Measurements from ENCODE around the gene FILIP1L.

FILIP1L gene

DNA sequence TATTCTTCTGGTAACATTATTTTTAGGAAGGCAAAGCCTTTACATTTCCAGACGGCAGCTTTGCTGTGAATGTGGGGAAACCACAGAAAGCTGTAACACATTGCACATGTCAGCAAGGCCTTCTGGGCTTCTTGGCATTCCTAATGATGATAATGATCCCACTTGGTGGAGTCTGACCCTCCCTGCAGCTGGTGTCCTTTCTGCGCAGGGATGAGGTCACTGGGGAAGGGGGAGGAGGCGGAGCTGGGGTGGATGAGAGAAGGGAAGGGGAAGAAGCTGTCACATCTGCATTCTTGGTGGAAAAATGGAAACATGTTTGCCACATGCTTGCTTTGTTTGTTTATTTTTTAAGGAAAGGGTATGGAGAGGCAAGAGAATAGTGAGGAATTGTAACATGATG is 68.6 kb downstream of the FILIP1L start:
- TF ChIP-seq, protein P1, sequence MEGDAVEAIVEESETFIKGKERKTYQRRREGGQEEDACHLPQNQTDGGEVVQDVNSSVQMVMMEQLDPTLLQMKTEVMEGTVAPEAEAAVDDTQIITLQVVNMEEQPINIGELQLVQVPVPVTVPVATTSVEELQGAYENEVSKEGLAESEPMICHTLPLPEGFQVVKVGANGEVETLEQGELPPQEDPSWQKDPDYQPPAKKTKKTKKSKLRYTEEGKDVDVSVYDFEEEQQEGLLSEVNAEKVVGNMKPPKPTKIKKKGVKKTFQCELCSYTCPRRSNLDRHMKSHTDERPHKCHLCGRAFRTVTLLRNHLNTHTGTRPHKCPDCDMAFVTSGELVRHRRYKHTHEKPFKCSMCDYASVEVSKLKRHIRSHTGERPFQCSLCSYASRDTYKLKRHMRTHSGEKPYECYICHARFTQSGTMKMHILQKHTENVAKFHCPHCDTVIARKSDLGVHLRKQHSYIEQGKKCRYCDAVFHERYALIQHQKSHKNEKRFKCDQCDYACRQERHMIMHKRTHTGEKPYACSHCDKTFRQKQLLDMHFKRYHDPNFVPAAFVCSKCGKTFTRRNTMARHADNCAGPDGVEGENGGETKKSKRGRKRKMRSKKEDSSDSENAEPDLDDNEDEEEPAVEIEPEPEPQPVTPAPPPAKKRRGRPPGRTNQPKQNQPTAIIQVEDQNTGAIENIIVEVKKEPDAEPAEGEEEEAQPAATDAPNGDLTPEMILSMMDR (IDR thresholded peaks at IDR 0.05; ENCODE audit: insufficient read depth, low read length, poor library complexity, severe bottlenecking) = no peak
- Histone ChIP-seq H3K4me3 (replicated peaks; ENCODE audit: low read depth, low read length) (no peak overlapping the region), H3K36me3 (ENCODE audit: control insufficient read depth, insufficient read depth, low read length) (no peaks in the 10 kb centered on the region), H3K27me3 (replicated peaks; ENCODE audit: control insufficient read depth, insufficient read depth, low read length) (no peaks in the 10 kb centered on the region)
- no peak for DNase-seq (ENCODE audit: extremely low read depth, insufficient read length)

DNA sequence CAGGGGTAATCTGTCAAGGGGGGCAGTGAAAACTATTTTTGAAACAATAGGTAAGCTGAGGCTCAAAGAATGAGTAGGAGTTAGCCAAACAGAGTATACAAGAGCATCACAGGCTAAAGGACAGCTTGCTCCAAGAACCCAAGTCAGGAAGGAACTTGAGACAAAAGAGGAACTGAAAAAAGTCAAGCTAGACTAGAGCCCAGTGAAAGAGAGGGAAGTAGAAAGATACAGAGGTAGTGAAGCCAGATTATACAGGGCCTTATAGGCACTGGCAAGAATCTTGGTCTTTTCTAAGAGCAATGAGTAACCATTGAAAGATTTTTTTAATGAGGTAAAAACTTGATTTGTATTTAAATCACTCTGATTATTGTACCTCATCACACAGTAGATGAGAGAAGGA is 69.9 kb downstream of the FILIP1L start:
- no peaks in the 10 kb centered on the region for H3K36me3 ChIP-seq (ENCODE audit: control insufficient read depth, insufficient read depth, low read length)
- H3K27me3 ChIP-seq (replicated peaks; ENCODE audit: control insufficient read depth, insufficient read depth, low read length) = no peaks in the 10 kb centered on the region
- no peak overlapping the region for H3K4me3 ChIP-seq (replicated peaks; ENCODE audit: low read depth, low read length)
- DNase-seq (ENCODE audit: extremely low read depth, insufficient read length) = peak; percentile 50
- TF ChIP-seq, protein P1 (IDR thresholded peaks at IDR 0.05; ENCODE audit: insufficient read depth, low read length, poor library complexity, severe bottlenecking) = no peak

DNA sequence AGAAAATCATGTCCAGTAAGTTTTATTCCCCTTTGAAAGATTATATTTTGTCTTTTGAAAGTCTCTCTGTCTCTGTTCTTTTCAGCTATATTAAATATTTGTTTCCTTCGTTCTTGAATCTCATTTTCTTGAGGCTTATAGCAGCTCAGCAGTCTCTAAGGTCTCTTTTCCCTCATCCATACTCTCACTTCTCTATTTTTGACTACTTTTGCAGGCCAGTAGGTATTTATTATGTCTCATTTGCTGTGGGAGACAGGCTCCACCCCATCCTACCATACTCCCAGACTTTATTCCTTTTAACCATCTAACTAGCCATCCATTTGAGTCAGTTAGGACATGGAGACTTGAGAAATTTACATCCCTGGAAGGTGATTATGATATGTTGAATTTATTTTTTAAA is 71.0 kb downstream of the FILIP1L start:
- no peaks in the 10 kb centered on the region for H3K27me3 ChIP-seq (replicated peaks; ENCODE audit: control insufficient read depth, insufficient read depth, low read length)
- no peak for DNase-seq (ENCODE audit: extremely low read depth, insufficient read length)
- no peak overlapping the region for H3K4me3 ChIP-seq (replicated peaks; ENCODE audit: low read depth, low read length)
- TF ChIP-seq, protein P1 (IDR thresholded peaks at IDR 0.05; ENCODE audit: insufficient read depth, low read length, poor library complexity, severe bottlenecking) = no peak
- no peaks in the 10 kb centered on the region for H3K36me3 ChIP-seq (ENCODE audit: control insufficient read depth, insufficient read depth, low read length)

DNA sequence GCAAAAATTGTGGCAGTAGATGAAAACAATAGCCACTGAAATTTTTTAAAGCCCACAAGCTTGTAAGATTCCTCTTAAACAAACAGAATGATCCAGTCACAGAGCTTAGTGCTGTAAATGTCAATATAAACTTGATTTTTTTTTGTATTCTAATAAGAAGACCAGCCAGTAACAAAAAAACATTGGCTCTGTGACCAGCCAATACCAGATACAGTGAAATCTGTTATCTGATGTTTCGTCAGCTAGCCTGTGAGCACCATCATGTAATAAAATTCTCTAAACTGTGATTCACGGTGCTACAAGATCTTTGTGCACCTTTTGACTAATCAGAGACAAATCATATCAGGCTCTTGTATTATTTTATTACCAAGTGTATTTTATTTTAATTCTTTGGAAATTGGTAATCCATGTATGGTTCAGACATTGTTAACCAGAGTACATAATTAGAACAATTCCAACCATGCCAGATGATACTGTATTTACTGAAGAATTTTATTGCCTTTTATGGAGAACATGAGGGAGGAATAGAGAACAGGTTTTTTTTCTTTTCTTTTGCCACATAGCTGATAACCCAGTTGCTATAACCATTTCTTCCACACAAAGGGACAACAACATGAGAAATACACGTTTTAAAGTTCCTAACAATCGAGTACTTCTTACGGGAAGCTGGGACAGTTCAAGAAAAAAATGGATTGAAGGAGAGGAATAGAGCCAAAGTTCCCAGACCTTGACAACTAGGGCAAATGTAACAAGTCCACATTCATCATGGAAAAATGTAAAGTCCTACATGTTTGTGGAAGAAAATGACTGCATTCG is 71.9 kb downstream of the FILIP1L start:
- H3K36me3 ChIP-seq (ENCODE audit: control insufficient read depth, insufficient read depth, low read length) = no peaks in the 10 kb centered on the region
- H3K27me3 ChIP-seq (replicated peaks; ENCODE audit: control insufficient read depth, insufficient read depth, low read length) = no peaks in the 10 kb centered on the region
- no peak overlapping the region for H3K4me3 ChIP-seq (replicated peaks; ENCODE audit: low read depth, low read length)
- TF ChIP-seq, protein P1 (IDR thresholded peaks at IDR 0.05; ENCODE audit: insufficient read depth, low read length, poor library complexity, severe bottlenecking) = no peak
- no peak for DNase-seq (ENCODE audit: extremely low read depth, insufficient read length)

DNA sequence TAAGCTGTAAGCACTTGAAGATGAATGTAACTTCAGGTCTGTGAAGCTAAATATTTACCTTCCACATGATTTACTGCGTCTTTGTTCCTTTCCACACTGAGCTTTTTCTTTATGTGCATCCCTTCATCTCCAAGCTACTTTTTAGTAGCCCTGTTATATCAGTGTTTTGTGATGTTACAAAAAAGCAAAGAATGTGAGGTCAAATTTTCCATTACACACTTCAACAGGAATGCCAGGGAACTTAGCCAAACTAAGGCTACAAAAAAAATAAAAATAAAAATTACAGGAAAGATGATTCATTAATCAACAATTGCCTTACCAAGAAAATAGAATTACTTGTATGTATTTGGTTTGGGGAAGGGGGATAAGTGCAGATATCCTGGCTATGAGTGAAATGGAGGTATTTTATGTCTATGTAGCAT is 73.0 kb downstream of the FILIP1L start:
- Histone ChIP-seq H3K27me3 (replicated peaks; ENCODE audit: control insufficient read depth, insufficient read depth, low read length) (no peaks in the 10 kb centered on the region), H3K36me3 (ENCODE audit: control insufficient read depth, insufficient read depth, low read length) (no peaks in the 10 kb centered on the region), H3K4me3 (replicated peaks; ENCODE audit: low read depth, low read length) (no peak overlapping the region)
- no peak for DNase-seq (ENCODE audit: extremely low read depth, insufficient read length)
- TF ChIP-seq, protein P1 (IDR thresholded peaks at IDR 0.05; ENCODE audit: insufficient read depth, low read length, poor library complexity, severe bottlenecking) = no peak

Data from GM06990 (cell line).